ENCODE data around the gene PARD6A.

PARD6A gene

GRCh38 chr16:67653789-67654402 is 6.9 kb upstream of the PARD6A start:
- no peak for DNase-seq (ENCODE audit: low read depth in 2 of 2)

GRCh38 chr16:67654403-67654911 is 6.3 kb upstream of the PARD6A start:
- no peak for DNase-seq (ENCODE audit: low read depth in 2 of 2)

GRCh38 chr16:67655363-67655762 is 5.4 kb upstream of the PARD6A start:
- DNase-seq (ENCODE audit: low read depth in 2 of 2) = no peak

- DNase-seq (ENCODE audit: low read depth in 2 of 2) = no peak
Observed at GRCh38 chr16:67656344-67657016, 4.3 kb upstream of the PARD6A start.

- DNase-seq (ENCODE audit: low read depth in 2 of 2) = no peak
Observed at GRCh38 chr16:67657017-67657608, 3.6 kb upstream of the PARD6A start.

GRCh38 chr16:67657751-67658518 is 2.8 kb upstream of the PARD6A start:
- no peak for DNase-seq (ENCODE audit: low read depth in 2 of 2)

GRCh38 chr16:67658849-67659674 is 1.7 kb upstream of the PARD6A start:
- no peak for DNase-seq (ENCODE audit: low read depth in 2 of 2)

- DNase-seq (ENCODE audit: low read depth in 2 of 2) = peak; percentile 86 to 87
Observed at GRCh38 chr16:67659675-67660563, 841 bp upstream of the PARD6A start, which contains the start of gene ACD. Gene ACD (minus strand): TSS chr16:67660260. CDS start chr16:67660220, 40 bp downstream.

GRCh38 chr16:67661101-67661761 is 471 bp downstream of the PARD6A start:
- DNase-seq (ENCODE audit: low read depth in 2 of 2) = no peak

- DNase-seq (ENCODE audit: low read depth in 2 of 2) = no peak
Observed at GRCh38 chr16:67661886-67662652, 1.3 kb downstream of the PARD6A start.

- no peak for DNase-seq (ENCODE audit: low read depth in 2 of 2)
Observed at GRCh38 chr16:67662653-67663010, 1.9 kb downstream of the PARD6A start.

GRCh38 chr16:67663151-67663876 is 2.6 kb downstream of the PARD6A start:
- DNase-seq (ENCODE audit: low read depth in 2 of 2) = peak in 1 of 2 donors; percentile 41

- no peak for DNase-seq (ENCODE audit: low read depth in 2 of 2)
Observed at GRCh38 chr16:67663877-67664222, 3.1 kb downstream of the PARD6A start.

- no peak for DNase-seq (ENCODE audit: low read depth in 2 of 2)
Observed at GRCh38 chr16:67664258-67664657, 3.5 kb downstream of the PARD6A start.

GRCh38 chr16:67664871-67665270 is 4.1 kb downstream of the PARD6A start:
- DNase-seq (ENCODE audit: low read depth in 2 of 2) = no peak

GRCh38 chr16:67665598-67665997 is 4.8 kb downstream of the PARD6A start:
- no peak for DNase-seq (ENCODE audit: low read depth in 2 of 2)

GRCh38 chr16:67666032-67666551 is 5.3 kb downstream of the PARD6A start:
- no peak for DNase-seq (ENCODE audit: low read depth in 2 of 2)

Data from stimulated activated CD8-positive, alpha-beta memory T cell treated with anti-CD3 and anti-CD28 coated beads, Interleukin-2, amount 100 ng/mL, for 48 hours (primary cell).